ENCODE measurements around the gene SYNGR3.

The SYNGR3 gene

GRCh38 chr16:2042986-2043666 is 53.4 kb downstream of the SYNGR3 start:
- DNase-seq = no peak

Data from right hindlimb (tissue), 1 donor.